ENCODE results near the gene DOCK10. TPM values are rescaled to one million over a fixed set of nuclear protein-coding genes. Genes with fewer than 3 reads are reported as not detected.

Gene DOCK10
- total and polyA plus RNA-seq, 2 donors (not counting 1 experiment from before 2014, with no cell fraction given): 20.8 to 26.3 TPM

DNA sequence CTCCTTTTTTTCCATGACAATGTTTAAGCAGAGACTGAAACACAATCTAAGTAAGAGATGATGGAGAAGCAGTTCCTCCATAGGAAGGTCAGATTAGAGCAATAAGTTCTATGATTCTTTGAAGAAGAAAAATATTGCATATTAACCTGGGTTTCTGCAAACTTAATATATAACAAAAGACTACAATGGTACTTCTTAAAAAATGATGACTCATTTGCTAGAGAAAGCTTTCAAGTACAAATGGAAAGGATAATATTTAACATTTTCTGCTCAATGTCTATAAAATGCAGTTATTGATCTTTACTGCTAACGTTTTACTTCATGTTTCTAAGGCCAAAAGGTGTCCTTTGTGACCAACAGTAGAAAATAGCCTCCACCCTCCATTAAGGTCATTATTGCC is 158.6 kb downstream of the DOCK10 start:
- DNase-seq (ENCODE audit: low read depth in 2 of 2): no peak
- no peak overlapping the region for H2AFZ ChIP-seq (ENCODE audit: low read length)
- no peaks in the 10 kb centered on the region for H3K79me2 ChIP-seq (ENCODE audit: control insufficient read depth, insufficient read depth, low read length)
- no peak overlapping the region for H3K4me3 ChIP-seq (replicated peaks in 1 of 4; ENCODE audit: control extremely low read depth in 1 of 4, insufficient read depth in 1 of 4, low read depth in 3 of 4, low read length in 4 of 4)
- TF ChIP-seq, protein P1, sequence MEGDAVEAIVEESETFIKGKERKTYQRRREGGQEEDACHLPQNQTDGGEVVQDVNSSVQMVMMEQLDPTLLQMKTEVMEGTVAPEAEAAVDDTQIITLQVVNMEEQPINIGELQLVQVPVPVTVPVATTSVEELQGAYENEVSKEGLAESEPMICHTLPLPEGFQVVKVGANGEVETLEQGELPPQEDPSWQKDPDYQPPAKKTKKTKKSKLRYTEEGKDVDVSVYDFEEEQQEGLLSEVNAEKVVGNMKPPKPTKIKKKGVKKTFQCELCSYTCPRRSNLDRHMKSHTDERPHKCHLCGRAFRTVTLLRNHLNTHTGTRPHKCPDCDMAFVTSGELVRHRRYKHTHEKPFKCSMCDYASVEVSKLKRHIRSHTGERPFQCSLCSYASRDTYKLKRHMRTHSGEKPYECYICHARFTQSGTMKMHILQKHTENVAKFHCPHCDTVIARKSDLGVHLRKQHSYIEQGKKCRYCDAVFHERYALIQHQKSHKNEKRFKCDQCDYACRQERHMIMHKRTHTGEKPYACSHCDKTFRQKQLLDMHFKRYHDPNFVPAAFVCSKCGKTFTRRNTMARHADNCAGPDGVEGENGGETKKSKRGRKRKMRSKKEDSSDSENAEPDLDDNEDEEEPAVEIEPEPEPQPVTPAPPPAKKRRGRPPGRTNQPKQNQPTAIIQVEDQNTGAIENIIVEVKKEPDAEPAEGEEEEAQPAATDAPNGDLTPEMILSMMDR (conservative IDR thresholded peaks at IDR 0.05 in 1 of 2, IDR thresholded peaks at IDR 0.05 in 1 of 2; ENCODE audit: low read depth in 1 of 2, low read length in 2 of 2): no peak
- TF ChIP-seq EZH2 (IDR thresholded peaks at IDR 0.05; ENCODE audit: low read length, missing control alignments): no peak
- no peaks in the 10 kb centered on the region for H3K9me3 ChIP-seq (ENCODE audit: control insufficient read depth, insufficient read depth, low read depth, low read length)
- no peaks in the 10 kb centered on the region for H3K27me3 ChIP-seq (ENCODE audit: control insufficient read depth, insufficient read depth, low read length)
- no peaks in the 10 kb centered on the region for H3K36me3 ChIP-seq (ENCODE audit: control insufficient read depth, insufficient read depth, low read length)
- no peak overlapping the region for H3K27ac ChIP-seq (ENCODE audit: insufficient read depth, low read length)
- peaks cover 27% of the 10 kb centered on the region for H3K4me1 ChIP-seq (ENCODE audit: control insufficient read depth, extremely low read depth, insufficient read depth, low read length)
- no peaks in the 10 kb centered on the region for H4K20me1 ChIP-seq (ENCODE audit: control insufficient read depth, extremely low read depth, insufficient read depth, low read length)
- no peak overlapping the region for H3K9ac ChIP-seq (ENCODE audit: insufficient read depth, low read length)
- H3K4me2 ChIP-seq (ENCODE audit: extremely low read depth, insufficient read depth, low read length): no peak overlapping the region

DNA sequence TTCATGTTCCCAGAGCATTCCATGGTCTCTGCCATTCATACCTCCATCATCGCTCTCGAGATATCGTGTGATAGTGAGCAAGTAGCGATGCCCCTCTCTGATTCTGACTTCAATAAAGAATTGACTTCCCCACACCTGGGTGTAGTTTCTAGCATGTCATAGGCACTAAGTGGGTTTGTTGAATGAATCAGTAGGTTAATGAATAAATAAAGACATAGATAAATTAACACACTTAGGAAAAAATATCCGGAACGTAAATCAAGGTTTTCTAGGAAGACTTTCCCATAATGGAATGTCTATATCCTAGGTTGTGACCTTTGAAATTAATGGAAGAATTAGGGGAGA is 159.1 kb downstream of the DOCK10 start:
- TF ChIP-seq, protein P1 (conservative IDR thresholded peaks at IDR 0.05 in 1 of 2, IDR thresholded peaks at IDR 0.05 in 1 of 2; ENCODE audit: low read depth in 1 of 2, low read length in 2 of 2): no peak
- TF ChIP-seq EZH2 (IDR thresholded peaks at IDR 0.05; ENCODE audit: low read length, missing control alignments): no peak
- Histone ChIP-seq H3K27me3 (ENCODE audit: control insufficient read depth, insufficient read depth, low read length) (no peaks in the 10 kb centered on the region), H3K4me2 (ENCODE audit: extremely low read depth, insufficient read depth, low read length) (no peak overlapping the region), H4K20me1 (ENCODE audit: control insufficient read depth, extremely low read depth, insufficient read depth, low read length) (no peaks in the 10 kb centered on the region), H3K9ac (ENCODE audit: insufficient read depth, low read length) (no peak overlapping the region), H3K27ac (ENCODE audit: insufficient read depth, low read length) (peak overlapping the region; percentile 24), H3K4me1 (ENCODE audit: control insufficient read depth, extremely low read depth, insufficient read depth, low read length) (peaks cover 27% of the 10 kb centered on the region), H3K79me2 (ENCODE audit: control insufficient read depth, insufficient read depth, low read length) (no peaks in the 10 kb centered on the region), H2AFZ (ENCODE audit: low read length) (no peak overlapping the region), H3K36me3 (ENCODE audit: control insufficient read depth, insufficient read depth, low read length) (no peaks in the 10 kb centered on the region), H3K4me3 (replicated peaks in 1 of 4; ENCODE audit: control extremely low read depth in 1 of 4, insufficient read depth in 1 of 4, low read depth in 3 of 4, low read length in 4 of 4) (no peak overlapping the region), H3K9me3 (ENCODE audit: control insufficient read depth, insufficient read depth, low read depth, low read length) (no peaks in the 10 kb centered on the region)
- DNase-seq (ENCODE audit: low read depth in 2 of 2): no peak

DNA sequence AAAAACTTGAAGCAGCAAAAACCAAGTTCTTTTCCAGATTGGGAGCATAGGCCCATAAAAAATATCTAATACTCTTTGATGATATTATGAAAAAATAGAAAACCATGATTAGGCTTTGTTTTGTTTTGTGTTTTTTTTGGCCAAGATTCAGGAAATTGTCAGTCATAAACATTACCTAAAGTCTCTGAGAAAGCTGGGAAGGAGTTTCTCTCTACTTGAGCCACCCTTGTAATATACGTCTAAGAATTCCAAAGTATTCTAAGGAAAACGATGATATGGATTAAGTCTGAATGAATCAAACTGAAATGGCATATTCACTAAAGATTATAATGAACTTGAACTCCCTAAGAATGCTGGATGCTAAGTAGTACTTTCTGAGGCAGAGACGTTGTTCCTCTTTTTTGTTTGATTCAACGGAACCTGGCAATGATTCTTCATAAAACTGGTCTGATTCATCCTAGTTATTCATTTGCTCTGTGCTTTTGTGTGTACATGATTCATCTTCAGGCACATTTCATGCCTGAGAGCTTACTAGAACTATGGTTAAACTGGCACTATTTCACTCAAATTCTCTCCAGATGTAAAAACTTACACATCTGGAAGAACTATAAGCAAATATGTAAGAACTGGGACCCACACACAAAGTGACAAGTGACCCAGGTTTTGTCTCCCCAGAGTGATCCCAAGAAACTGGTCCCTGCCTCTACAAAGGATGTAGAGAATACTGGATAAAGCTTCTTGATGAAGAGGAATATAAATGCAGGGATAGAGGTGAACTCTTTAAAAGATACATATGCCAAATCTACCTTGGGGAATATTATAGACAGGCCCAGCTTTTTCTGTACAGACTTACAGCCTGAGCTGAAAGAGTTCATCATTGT is 159.7 kb downstream of the DOCK10 start:
- Histone ChIP-seq H3K9me3 (ENCODE audit: control insufficient read depth, insufficient read depth, low read depth, low read length) (no peaks in the 10 kb centered on the region), H3K4me2 (ENCODE audit: extremely low read depth, insufficient read depth, low read length) (no peak overlapping the region), H2AFZ (ENCODE audit: low read length) (no peak overlapping the region), H3K9ac (ENCODE audit: insufficient read depth, low read length) (no peak overlapping the region), H4K20me1 (ENCODE audit: control insufficient read depth, extremely low read depth, insufficient read depth, low read length) (no peaks in the 10 kb centered on the region), H3K27me3 (ENCODE audit: control insufficient read depth, insufficient read depth, low read length) (no peaks in the 10 kb centered on the region), H3K4me1 (ENCODE audit: control insufficient read depth, extremely low read depth, insufficient read depth, low read length) (peaks cover 27% of the 10 kb centered on the region), H3K27ac (ENCODE audit: insufficient read depth, low read length) (peak overlapping the region; percentile 53), H3K36me3 (ENCODE audit: control insufficient read depth, insufficient read depth, low read length) (no peaks in the 10 kb centered on the region), H3K4me3 (replicated peaks in 1 of 4; ENCODE audit: control extremely low read depth in 1 of 4, insufficient read depth in 1 of 4, low read depth in 3 of 4, low read length in 4 of 4) (no peak overlapping the region), H3K79me2 (ENCODE audit: control insufficient read depth, insufficient read depth, low read length) (no peaks in the 10 kb centered on the region)
- TF ChIP-seq, protein P1 (conservative IDR thresholded peaks at IDR 0.05 in 1 of 2, IDR thresholded peaks at IDR 0.05 in 1 of 2; ENCODE audit: low read depth in 1 of 2, low read length in 2 of 2): no peak
- TF ChIP-seq EZH2 (IDR thresholded peaks at IDR 0.05; ENCODE audit: low read length, missing control alignments): no peak
- DNase-seq (ENCODE audit: low read depth in 2 of 2): peak; percentile 90 to 93
